Spleen (tissue), 11 donors: ENCODE measurements around the gene IRS1. TPM values are rescaled to one million over a fixed set of nuclear protein-coding genes. Genes with fewer than 3 reads are reported as not detected.
A peak's percentile ranks its signal among the peaks of the same experiment; 100 is the strongest.

Experiments
- DNase-seq: peaks from one replicate; pipeline ENCODE4 v3.0.0-alpha.2; 2020
- H3K27ac ChIP-seq, 8 donors: fragments of 200-600 bp; sonication (generic) in 7 of 8; 1 replicate in 4 of 8; 2 replicates in 4 of 8; pipeline versions ENCODE4 v1.5.0 to v1.8.0; 2016 to 2021; ENCODE audit warnings: inconsistent platforms in 4 of 8, mild to moderate bottlenecking in 4 of 8, moderate library complexity in 1 of 8
- H3K27me3 ChIP-seq, 7 donors: fragments of 200-600 bp; sonication (generic) in 6 of 7; replicated peaks in 1 of 7; 1 replicate in 4 of 7; 2 replicates in 3 of 7; pipeline versions ENCODE4 v1.5.0 to v1.8.0; 2016 to 2021; ENCODE audit warnings: inconsistent platforms in 3 of 7, mild to moderate bottlenecking in 1 of 7
- H3K36me3 ChIP-seq, 6 donors: fragments of 200-600 bp; sonication (generic) in 5 of 6; 1 replicate in 4 of 6; 2 replicates in 2 of 6; pipeline versions ENCODE4 v1.5.0 to v1.8.0; 2016 to 2021; ENCODE audit warnings: inconsistent platforms in 2 of 6
- H3K4me1 ChIP-seq, 6 donors: fragments of 200-600 bp; sonication (generic) in 5 of 6; 1 replicate in 3 of 6; 2 replicates in 3 of 6; pipeline versions ENCODE4 v1.5.0 to v1.8.0; 2016 to 2021; ENCODE audit warnings: inconsistent platforms in 3 of 6
- H3K4me3 ChIP-seq, 8 donors: fragments of 200-600 bp; sonication (generic) in 7 of 8; 1 replicate in 4 of 8; 2 replicates in 4 of 8; pipeline versions ENCODE4 v1.5.0 to v1.8.0; 2016 to 2021; ENCODE audit warnings: inconsistent platforms in 4 of 8, mild to moderate bottlenecking in 4 of 8, moderate library complexity in 2 of 8
- H3K9me3 ChIP-seq, 8 donors: fragments of 200-600 bp; sonication (generic) in 7 of 8; 1 replicate in 4 of 8; 2 replicates in 4 of 8; pipeline versions ENCODE4 v1.5.0 to v1.8.0; 2016 to 2021; ENCODE audit warnings: inconsistent platforms in 4 of 8
- CTCF ChIP-seq, 11 experiments: fragments of 200-600 bp in 7 of 11; fragments of 450-650 bp in 4 of 11; sonication (generic) in 4 of 11; IDR thresholded peaks in 8 of 11; conservative IDR thresholded peaks in 3 of 11; 1 replicate in 7 of 11; 2 replicates in 4 of 11; pipeline versions ENCODE4 v1.4.0 to v1.8.0; 2016 to 2021; ENCODE audit warnings: antibody characterized with exemption in 11 of 11, inconsistent platforms in 4 of 11, mild to moderate bottlenecking in 1 of 11
- POLR2A ChIP-seq, 3 donors: fragments of 450-650 bp; IDR thresholded peaks; one replicate each; pipeline ENCODE4 v1.5.1; 2017; ENCODE audit warnings: antibody characterized with exemption in 3 of 3, mild to moderate bottlenecking in 1 of 3
- POLR2AphosphoS5 ChIP-seq, 3 donors: sonication (generic); formaldehyde crosslinking; IDR thresholded peaks; one replicate each; pipeline ENCODE4 v1.5.1; 2017; ENCODE audit warnings: antibody characterized with exemption in 3 of 3
- WGBS, 5 donors: extraction: QIAGEN DNeasy Blood & Tissue Kit in 3 of 5; methylation state at CpG; one replicate each; pipeline versions ENCODE4 v1.1.5 to v1.1.7; 2013 to 2018; 5-methylcytosine and 5-hydroxymethylcytosine counted together
- intact Hi-C: fragments of 100-400 bp; cut with DNase I; formaldehyde crosslinking; loops from one replicate; pipeline ENCODE4 v1.15.0; 2023; ENCODE audit warnings: low total_unique reads
- polyA plus RNA-seq, 3 donors: library from polyadenylated mRNA; stranded (reverse); fragments of 200-250 nt; gene quantifications; one replicate each; pipeline ENCODE4 v1.2.1, GENCODE V29; 2013
- total RNA-seq, 7 donors: library from RNA; depleted of rRNA in 3 of 7; stranded (reverse); fragments of >200 nt in 3 of 7; fragmentation: NEBNext Ultra II Directional in 4 of 7; extraction: Animal tissue kit (Norgen Biotek cat#: 25700) in 4 of 7; gene quantifications; one replicate each; pipeline versions ENCODE4 v1.1.0 to v1.2.1, GENCODE V29; 2016 to 2021
- donor health status: healthy with polysubstance abuse.
- donor health status: DM: no; HTN: no; CAD: no; lungs with moderate emphysema.
- donor health status: DM: no; HTN: no; CAD: no.
- donor health status: Bipolar disorder and iron deficiency.
- donor health status: healthy.
- donor health status: DM: no; HTN: no; CAD: no.
- donor health status: DM: yes; HTN: yes; CAD: no.

Gene IRS1
- total and polyA plus RNA-seq, 10 donors, result 0.89 to 11.6 (median 8.2) TPM

- WGBS, 5 donors, result 79 to 88% (median 83%) methylated on average over 4 of the region's 4 CpGs
- no peak for TF ChIP-seq POLR2AphosphoS5 (IDR thresholded peaks at IDR 0.05)
- H3K4me1 ChIP-seq, result peaks cover 9 to 24% (median 13%) of the 10 kb centered on the region in 6 donors
- no peak for DNase-seq
- H3K4me3 ChIP-seq, result no peak overlapping the region
- no peaks in the 10 kb centered on the region for H3K27me3 ChIP-seq
- H3K27ac ChIP-seq, result no peak overlapping the region
- intact Hi-C loops, result no loop called here
- H3K9me3 ChIP-seq, result peaks cover 0 to 20% (median 11%) of the 10 kb centered on the region in 8 donors
- H3K36me3 ChIP-seq, result no peaks in the 10 kb centered on the region
These were observed 22.0 kb downstream of the IRS1 start for GRCh38 chr2:226777611-226778010.

- no peak overlapping the region for H3K4me3 ChIP-seq
- H3K27ac ChIP-seq, result no peak overlapping the region
- no peak for DNase-seq
- H3K36me3 ChIP-seq, result no peaks in the 10 kb centered on the region
- peaks cover 0 to 20% (median 11%) of the 10 kb centered on the region in 8 donors for H3K9me3 ChIP-seq
- 88 to 94% (median 90%) methylated on average over 4 of the region's 4 CpGs for WGBS, 5 donors
- H3K4me1 ChIP-seq, result peaks cover 18 to 39% (median 23%) of the 10 kb centered on the region in 6 donors
- intact Hi-C loops, result no loop called here
- H3K27me3 ChIP-seq, result peaks cover 0 to 2% (median 0%) of the 10 kb centered on the region in 7 donors
- TF ChIP-seq POLR2AphosphoS5 (IDR thresholded peaks at IDR 0.05) (no peak), POLR2A (IDR thresholded peaks at IDR 0.05) (no peak), CTCF (IDR thresholded peaks at IDR 0.05 in 8 of 11, conservative IDR thresholded peaks at IDR 0.05 in 3 of 11) (no peak)
These were observed 23.5 kb downstream of the IRS1 start for GRCh38 chr2:226776104-226776503.

- Histone ChIP-seq H3K4me3 (no peak overlapping the region), H3K9me3 (peaks cover 0 to 20% (median 11%) of the 10 kb centered on the region in 8 donors), H3K27ac (no peak overlapping the region), H3K4me1 (peaks cover 18 to 40% (median 23%) of the 10 kb centered on the region in 6 donors), H3K36me3 (no peaks in the 10 kb centered on the region), H3K27me3 (peaks cover 0 to 4% (median 0%) of the 10 kb centered on the region in 7 donors)
- intact Hi-C loops, result no loop called here
- no peak for DNase-seq
- WGBS, 5 donors, result 92 to 99% (median 96%) methylated on average over 3 of the region's 3 CpGs
- TF ChIP-seq CTCF (IDR thresholded peaks at IDR 0.05 in 8 of 11, conservative IDR thresholded peaks at IDR 0.05 in 3 of 11), result no peak
- TF ChIP-seq POLR2AphosphoS5 (IDR thresholded peaks at IDR 0.05), result no peak
- TF ChIP-seq POLR2A (IDR thresholded peaks at IDR 0.05), result no peak
These were observed 24.5 kb downstream of the IRS1 start for GRCh38 chr2:226775032-226775509.

GRCh38 chr2:226773291-226773690, 26.3 kb downstream of the IRS1 start:
- H3K4me1 ChIP-seq, result peaks cover 18 to 40% (median 23%) of the 10 kb centered on the region in 6 donors
- H3K36me3 ChIP-seq, result no peaks in the 10 kb centered on the region
- peaks cover 0 to 4% (median 0%) of the 10 kb centered on the region in 7 donors for H3K27me3 ChIP-seq
- peak overlapping the region in 5 of 8 donors; percentile 28 to 59 (median 36) for H3K27ac ChIP-seq
- TF ChIP-seq POLR2AphosphoS5 (IDR thresholded peaks at IDR 0.05), result no peak
- TF ChIP-seq CTCF (IDR thresholded peaks at IDR 0.05 in 8 of 11, conservative IDR thresholded peaks at IDR 0.05 in 3 of 11), result no peak
- no peak for TF ChIP-seq POLR2A (IDR thresholded peaks at IDR 0.05)
- intact Hi-C loops, result no loop called here
- WGBS, 5 donors, result 71 to 83% (median 79%) methylated on average over 2 of the region's 2 CpGs
- H3K9me3 ChIP-seq, result peaks cover 0 to 20% (median 11%) of the 10 kb centered on the region in 8 donors
- no peak for DNase-seq
- H3K4me3 ChIP-seq, result no peak overlapping the region
